CD8-positive, alpha-beta memory T cell (primary cell): ENCODE data around the gene ZNF536. TPM values are rescaled to one million over a fixed set of nuclear protein-coding genes. Genes with fewer than 3 reads are reported as not detected.
A peak's percentile ranks its signal among the peaks of the same experiment; 100 is the strongest.

ENCODE experiments used
- CTCF ChIA-PET: fragments of 350-600 bp; sonication (Branson Sonifier 250); formaldehyde crosslinking; loops from one replicate; lab custom pipeline; 2021; ENCODE audit warnings: antibody characterized with exemption; lab: Charles Lee
- POLR2A ChIA-PET: fragments of 350-600 bp; sonication (Branson Sonifier 250); formaldehyde crosslinking; loops from one replicate; lab custom pipeline; 2021; ENCODE audit warnings: antibody characterized with exemption; lab: Charles Lee
- DNase-seq, 5 donors: peaks; one replicate each; pipeline versions ENCODE4 v3.0.0 to v3.0.0-alpha.2; 2020 to 2022; ENCODE audit warnings: mixed read lengths in 1 of 5
- H3K27ac ChIP-seq: one replicate; pipeline ENCODE4 v1.7.0; 2013; ENCODE audit warnings: low read depth, mild to moderate bottlenecking, low read length, moderate library complexity
- H3K27me3 ChIP-seq: 2 replicates; pipeline ENCODE4 v1.7.0; 2013; ENCODE audit warnings: low read length, mild to moderate bottlenecking; ENCODE audit not compliant: insufficient read depth, poor library complexity, severe bottlenecking
- H3K36me3 ChIP-seq: 2 replicates; pipeline ENCODE4 v1.7.0; 2013; ENCODE audit warnings: mild to moderate bottlenecking, low read length, moderate library complexity; ENCODE audit not compliant: insufficient read depth
- H3K4me1 ChIP-seq: 2 replicates; pipeline ENCODE4 v1.7.0; 2013; ENCODE audit warnings: mild to moderate bottlenecking, low read length, moderate library complexity; ENCODE audit not compliant: insufficient read depth
- H3K4me3 ChIP-seq: 2 replicates; pipeline ENCODE4 v1.7.0; 2013; ENCODE audit warnings: mild to moderate bottlenecking, low read length
- H3K9me3 ChIP-seq: 2 replicates; pipeline ENCODE4 v1.7.0; 2013; ENCODE audit warnings: mild to moderate bottlenecking, low read length
- H3K27ac Mint-ChIP-seq, 8 donors: one replicate each; pipeline ENCODE4 v1.8.0; 2020 to 2021; ENCODE audit warnings: mixed read lengths in 8 of 8, mild to moderate bottlenecking in 6 of 8, inconsistent platforms in 3 of 8, moderate library complexity in 3 of 8
- H3K27me3 Mint-ChIP-seq, 2 donors: one replicate each; pipeline ENCODE4 v1.8.0; 2020 to 2021; ENCODE audit warnings: mixed read lengths in 2 of 2, mild to moderate bottlenecking in 1 of 2, moderate library complexity in 1 of 2
- H3K36me3 Mint-ChIP-seq, 3 donors: one replicate each; pipeline ENCODE4 v1.8.0; 2020 to 2021; ENCODE audit warnings: mixed read lengths in 3 of 3, inconsistent platforms in 1 of 3, mild to moderate bottlenecking in 1 of 3
- H3K4me1 Mint-ChIP-seq, 3 donors: one replicate each; pipeline ENCODE4 v1.8.0; 2020 to 2021; ENCODE audit warnings: mixed read lengths in 3 of 3, inconsistent platforms in 1 of 3, mild to moderate bottlenecking in 1 of 3
- H3K4me3 Mint-ChIP-seq, 7 donors: one replicate each; pipeline ENCODE4 v1.8.0; 2020 to 2021; ENCODE audit warnings: mixed read lengths in 7 of 7, mild to moderate bottlenecking in 6 of 7, moderate library complexity in 4 of 7, inconsistent platforms in 2 of 7
- H3K9me3 Mint-ChIP-seq, 5 donors: one replicate each; pipeline ENCODE4 v1.8.0; 2020 to 2022; ENCODE audit warnings: mixed read lengths in 5 of 5, mild to moderate bottlenecking in 3 of 5, moderate library complexity in 2 of 5, inconsistent platforms in 1 of 5
- polyA plus RNA-seq: library from polyadenylated mRNA; unstranded; fragments of 300-500 nt; fragmentation: Illumina TruSeq; gene quantifications from one replicate; pipeline ENCODE4 v1.2.3, GENCODE V29; 2021
- total RNA-seq, 2 experiments: library from RNA; stranded (reverse); gene quantifications; one replicate each; pipeline ENCODE4 v1.2.3, GENCODE V29; 2021

ZNF536 gene
- total and polyA plus RNA-seq, 3 experiments from 2014 or later: not detected

- H3K4me1 Mint-ChIP-seq: no peaks in the 10 kb centered on the region
- H3K36me3 ChIP-seq: no peaks in the 10 kb centered on the region
- POLR2A ChIA-PET: no interaction called here
- no peaks in the 10 kb centered on the region for H3K36me3 Mint-ChIP-seq
- H3K27me3 ChIP-seq: no peaks in the 10 kb centered on the region
- H3K27ac ChIP-seq: no peak overlapping the region
- H3K27ac Mint-ChIP-seq: no peak overlapping the region
- H3K9me3 Mint-ChIP-seq: peaks cover 0 to 2% (median 0%) of the 10 kb centered on the region in 5 donors
- no peak overlapping the region for H3K4me3 Mint-ChIP-seq
- H3K9me3 ChIP-seq: no peaks in the 10 kb centered on the region
- CTCF ChIA-PET: no interaction called here
- H3K27me3 Mint-ChIP-seq: peaks cover 0 to 3% of the 10 kb centered on the region in 2 donors
- H3K4me1 ChIP-seq: no peaks in the 10 kb centered on the region
- DNase-seq: no peak
- no peak overlapping the region for H3K4me3 ChIP-seq
Observed at GRCh38 chr19:30330266-30330665, 41.9 kb upstream of the ZNF536 start.

- H3K27me3 ChIP-seq: no peaks in the 10 kb centered on the region
- Mint-ChIP-seq H3K9me3 (peaks cover 0 to 2% (median 0%) of the 10 kb centered on the region in 5 donors), H3K4me3 (no peak overlapping the region)
Observed at GRCh38 chr19:30332445-30333234, 39.5 kb upstream of the ZNF536 start.

DNA sequence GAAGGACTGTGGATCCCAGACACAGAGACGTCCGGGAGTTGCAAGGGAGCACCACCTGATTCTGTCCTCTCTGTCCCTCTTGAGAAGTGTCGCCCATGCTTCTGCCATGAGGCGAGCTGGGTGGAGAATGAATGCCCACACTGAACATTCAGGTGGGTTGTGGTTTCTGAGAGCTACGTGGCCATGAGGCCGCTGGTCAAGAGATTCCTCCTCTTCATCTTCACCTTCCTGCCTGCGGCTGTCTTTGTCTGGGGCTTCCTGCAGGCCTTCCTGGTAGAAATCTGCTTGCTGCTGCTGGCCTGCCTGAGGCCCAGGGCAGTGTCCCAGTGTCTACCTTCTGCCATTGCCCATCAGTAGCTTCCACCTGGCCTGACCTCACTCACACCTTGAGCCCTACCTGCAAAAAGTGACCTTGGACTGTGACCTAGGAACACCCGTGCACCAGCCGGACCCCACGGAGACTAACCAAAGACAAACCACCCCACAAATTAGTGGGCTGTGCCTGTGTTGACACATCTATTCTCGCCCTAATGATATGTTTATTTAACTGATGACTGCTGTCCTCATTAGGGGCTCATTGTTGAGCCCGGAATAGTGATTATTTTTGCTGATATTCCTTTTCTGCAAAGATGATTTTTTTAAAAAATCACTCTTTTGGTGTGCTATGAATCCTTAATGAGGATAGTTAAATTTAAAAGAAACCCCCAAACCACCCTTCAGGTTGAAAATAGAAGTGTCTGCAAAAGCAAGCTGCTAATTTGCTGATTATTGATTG is 38.7 kb upstream of the ZNF536 start:
- H3K4me1 Mint-ChIP-seq: no peaks in the 10 kb centered on the region
- no peak overlapping the region for H3K27ac Mint-ChIP-seq
- Histone ChIP-seq H3K36me3 (no peaks in the 10 kb centered on the region), H3K27ac (no peak overlapping the region), H3K9me3 (no peaks in the 10 kb centered on the region), H3K27me3 (no peaks in the 10 kb centered on the region), H3K4me3 (no peak overlapping the region), H3K4me1 (no peaks in the 10 kb centered on the region)
- H3K36me3 Mint-ChIP-seq: no peaks in the 10 kb centered on the region
- no peak for DNase-seq
- H3K27me3 Mint-ChIP-seq: peaks cover 0 to 3% of the 10 kb centered on the region in 2 donors
- CTCF ChIA-PET: no interaction called here
- H3K9me3 Mint-ChIP-seq: peaks cover 0 to 2% (median 0%) of the 10 kb centered on the region in 5 donors
- no peak overlapping the region for H3K4me3 Mint-ChIP-seq
- POLR2A ChIA-PET: no interaction called here

More at GRCh38 chr19:30332445-30333234, 39.5 kb upstream of the ZNF536 start:
- DNase-seq: no peak
- Histone ChIP-seq H3K36me3 (no peaks in the 10 kb centered on the region), H3K9me3 (no peaks in the 10 kb centered on the region), H3K4me3 (no peak overlapping the region), H3K27ac (no peak overlapping the region), H3K4me1 (no peaks in the 10 kb centered on the region)
- H3K27me3 Mint-ChIP-seq: peaks cover 0 to 3% of the 10 kb centered on the region in 2 donors
- no peaks in the 10 kb centered on the region for H3K36me3 Mint-ChIP-seq
- CTCF ChIA-PET: no interaction called here
- POLR2A ChIA-PET: no interaction called here
- H3K4me1 Mint-ChIP-seq: no peaks in the 10 kb centered on the region
- H3K27ac Mint-ChIP-seq: peak overlapping the region in 1 of 8 donors; percentile 1

DNA sequence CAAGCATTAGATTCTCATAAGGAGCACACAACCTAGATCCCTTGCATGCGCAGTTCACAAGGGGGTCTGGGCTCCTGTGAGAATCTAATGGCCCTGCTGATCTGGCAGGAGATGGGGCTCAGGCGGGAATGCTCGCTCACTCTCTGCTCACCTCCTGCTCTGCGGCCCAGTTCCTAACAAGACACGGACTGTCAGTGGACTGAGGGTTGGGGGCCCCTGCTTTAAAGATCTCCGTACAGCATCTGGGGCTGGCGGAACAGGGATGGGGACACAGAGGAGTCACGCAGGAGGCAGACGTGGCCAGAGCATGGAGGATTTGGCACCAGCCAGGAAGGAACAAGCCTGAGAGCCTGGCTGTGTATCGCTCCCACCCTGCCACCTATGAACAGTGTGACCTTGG is 37.3 kb upstream of the ZNF536 start:
- H3K4me3 ChIP-seq: no peak overlapping the region
- Mint-ChIP-seq H3K4me3 (no peak overlapping the region), H3K36me3 (no peaks in the 10 kb centered on the region), H3K27ac (no peak overlapping the region), H3K27me3 (peaks cover 0 to 3% of the 10 kb centered on the region in 2 donors), H3K4me1 (no peaks in the 10 kb centered on the region), H3K9me3 (peaks cover 0 to 2% (median 0%) of the 10 kb centered on the region in 5 donors)
- ChIA-PET POLR2A (no interaction called here), CTCF (no interaction called here)
- no peaks in the 10 kb centered on the region for H3K36me3 ChIP-seq
- H3K4me1 ChIP-seq: no peaks in the 10 kb centered on the region
- no peaks in the 10 kb centered on the region for H3K9me3 ChIP-seq
- no peak overlapping the region for H3K27ac ChIP-seq
- H3K27me3 ChIP-seq: no peaks in the 10 kb centered on the region
- DNase-seq: no peak

GRCh38 chr19:30335306-30335886 is 36.8 kb upstream of the ZNF536 start:
- H3K9me3 Mint-ChIP-seq: peaks cover 0 to 2% (median 0%) of the 10 kb centered on the region in 5 donors
- ChIA-PET CTCF (no interaction called here), POLR2A (no interaction called here)
- Histone ChIP-seq H3K27me3 (no peaks in the 10 kb centered on the region), H3K27ac (no peak overlapping the region), H3K9me3 (no peaks in the 10 kb centered on the region), H3K36me3 (no peaks in the 10 kb centered on the region), H3K4me3 (no peak overlapping the region), H3K4me1 (no peaks in the 10 kb centered on the region)
- H3K4me1 Mint-ChIP-seq: no peaks in the 10 kb centered on the region
- no peak for DNase-seq
- peaks cover 0 to 3% of the 10 kb centered on the region in 2 donors for H3K27me3 Mint-ChIP-seq
- H3K4me3 Mint-ChIP-seq: no peak overlapping the region
- H3K36me3 Mint-ChIP-seq: no peaks in the 10 kb centered on the region
- no peak overlapping the region for H3K27ac Mint-ChIP-seq

GRCh38 chr19:30336290-30336689 is 35.9 kb upstream of the ZNF536 start:
- DNase-seq: no peak
- Mint-ChIP-seq H3K9me3 (peaks cover 0 to 2% (median 0%) of the 10 kb centered on the region in 5 donors), H3K36me3 (no peaks in the 10 kb centered on the region), H3K27ac (no peak overlapping the region), H3K27me3 (peaks cover 0 to 3% of the 10 kb centered on the region in 2 donors), H3K4me1 (no peaks in the 10 kb centered on the region), H3K4me3 (no peak overlapping the region)
- Histone ChIP-seq H3K4me3 (no peak overlapping the region), H3K36me3 (no peaks in the 10 kb centered on the region), H3K4me1 (no peaks in the 10 kb centered on the region), H3K27me3 (no peaks in the 10 kb centered on the region), H3K27ac (no peak overlapping the region), H3K9me3 (no peaks in the 10 kb centered on the region)
- ChIA-PET CTCF (no interaction called here), POLR2A (no interaction called here)

- ChIA-PET POLR2A (no interaction called here), CTCF (no interaction called here)
- no peaks in the 10 kb centered on the region for H3K27me3 Mint-ChIP-seq
- no peaks in the 10 kb centered on the region for H3K9me3 Mint-ChIP-seq
- no peaks in the 10 kb centered on the region for H3K4me1 ChIP-seq
- H3K9me3 ChIP-seq: no peaks in the 10 kb centered on the region
- H3K36me3 ChIP-seq: no peaks in the 10 kb centered on the region
- H3K27ac ChIP-seq: no peak overlapping the region
- no peaks in the 10 kb centered on the region for H3K27me3 ChIP-seq
- H3K36me3 Mint-ChIP-seq: no peaks in the 10 kb centered on the region
- H3K27ac Mint-ChIP-seq: no peak overlapping the region
- DNase-seq: no peak
- H3K4me3 Mint-ChIP-seq: no peak overlapping the region
- no peak overlapping the region for H3K4me3 ChIP-seq
- H3K4me1 Mint-ChIP-seq: no peaks in the 10 kb centered on the region
Observed at GRCh38 chr19:30338041-30338456, 34.1 kb upstream of the ZNF536 start.
